ENCODE measurements around the gene VPS13C. TPM values are rescaled to one million over a fixed set of nuclear protein-coding genes. Genes with fewer than 3 reads are reported as not detected.

VPS13C gene
- total RNA-seq, 1 donor from 2014 or later = 60.2 TPM

- Mint-ChIP-seq H3K4me1 (ENCODE audit: unreplicated experiment) (no peaks in the 10 kb centered on the region), H3K36me3 (ENCODE audit: unreplicated experiment) (no peaks in the 10 kb centered on the region), H3K27me3 (ENCODE audit: unreplicated experiment) (peaks cover 23% of the 10 kb centered on the region), H3K4me3 (ENCODE audit: unreplicated experiment) (no peak overlapping the region), H3K27ac (ENCODE audit: unreplicated experiment) (no peak overlapping the region), H3K9me3 (ENCODE audit: unreplicated experiment) (no peaks in the 10 kb centered on the region)
- no peak for TF ChIP-seq CTCF (IDR thresholded peaks at IDR 0.05)
- peak; percentile 51 for DNase-seq (ENCODE audit: extremely low spot score, unreplicated experiment)
These were observed 244.7 kb downstream of the VPS13C start for GRCh38 chr15:61815356-61816083.

- Mint-ChIP-seq H3K9me3 (ENCODE audit: unreplicated experiment) (no peaks in the 10 kb centered on the region), H3K36me3 (ENCODE audit: unreplicated experiment) (no peaks in the 10 kb centered on the region), H3K27me3 (ENCODE audit: unreplicated experiment) (peaks cover 26% of the 10 kb centered on the region), H3K4me1 (ENCODE audit: unreplicated experiment) (no peaks in the 10 kb centered on the region), H3K4me3 (ENCODE audit: unreplicated experiment) (no peak overlapping the region), H3K27ac (ENCODE audit: unreplicated experiment) (no peak overlapping the region)
- no peak for TF ChIP-seq CTCF (IDR thresholded peaks at IDR 0.05)
- DNase-seq (ENCODE audit: extremely low spot score, unreplicated experiment) = no peak
These were observed 247.8 kb downstream of the VPS13C start for GRCh38 chr15:61812476-61812875.

- Mint-ChIP-seq H3K4me1 (ENCODE audit: unreplicated experiment) (no peaks in the 10 kb centered on the region), H3K9me3 (ENCODE audit: unreplicated experiment) (no peaks in the 10 kb centered on the region), H3K27ac (ENCODE audit: unreplicated experiment) (no peak overlapping the region), H3K27me3 (ENCODE audit: unreplicated experiment) (peaks cover 21% of the 10 kb centered on the region), H3K4me3 (ENCODE audit: unreplicated experiment) (no peak overlapping the region), H3K36me3 (ENCODE audit: unreplicated experiment) (no peaks in the 10 kb centered on the region)
- no peak for TF ChIP-seq CTCF (IDR thresholded peaks at IDR 0.05)
- no peak for DNase-seq (ENCODE audit: extremely low spot score, unreplicated experiment)
These were observed 248.3 kb downstream of the VPS13C start for GRCh38 chr15:61811952-61812351.

- Mint-ChIP-seq H3K4me1 (ENCODE audit: unreplicated experiment) (no peaks in the 10 kb centered on the region), H3K27me3 (ENCODE audit: unreplicated experiment) (peaks cover 23% of the 10 kb centered on the region), H3K36me3 (ENCODE audit: unreplicated experiment) (no peaks in the 10 kb centered on the region), H3K9me3 (ENCODE audit: unreplicated experiment) (no peaks in the 10 kb centered on the region), H3K27ac (ENCODE audit: unreplicated experiment) (no peak overlapping the region), H3K4me3 (ENCODE audit: unreplicated experiment) (no peak overlapping the region)
- no peak for DNase-seq (ENCODE audit: extremely low spot score, unreplicated experiment)
- TF ChIP-seq CTCF (IDR thresholded peaks at IDR 0.05) = no peak
These were observed 251.0 kb downstream of the VPS13C start for GRCh38 chr15:61809216-61809615.

GRCh38 chr15:61807281-61807929 is 252.8 kb downstream of the VPS13C start:
- Mint-ChIP-seq H3K27me3 (ENCODE audit: unreplicated experiment) (peaks cover 22% of the 10 kb centered on the region), H3K36me3 (ENCODE audit: unreplicated experiment) (no peaks in the 10 kb centered on the region), H3K9me3 (ENCODE audit: unreplicated experiment) (no peaks in the 10 kb centered on the region), H3K27ac (ENCODE audit: unreplicated experiment) (no peak overlapping the region), H3K4me3 (ENCODE audit: unreplicated experiment) (no peak overlapping the region), H3K4me1 (ENCODE audit: unreplicated experiment) (no peaks in the 10 kb centered on the region)
- no peak for DNase-seq (ENCODE audit: extremely low spot score, unreplicated experiment)
- no peak for TF ChIP-seq CTCF (IDR thresholded peaks at IDR 0.05)

All from osteocyte (in vitro differentiated cells).